HG03342 (cell line): ENCODE data around the gene PGM5.
A peak's percentile ranks its signal among the peaks of the same experiment; 100 is the strongest.
"Not testable (repeated sequence)": the region's sequence is repeated elsewhere in the genome, so short reads cannot be mapped to it uniquely, and the experiment has no call there.

Source experiments
- ATAC-seq: cut with Tn5 transposase; IDR thresholded peaks from one replicate; pipeline ENCODE4 v1.9.1; 2021; ENCODE audit warnings: mild to moderate bottlenecking, moderate library complexity; ENCODE audit not compliant: unreplicated experiment

Gene PGM5

GRCh38 chr9:68375789-68376188 is 19.4 kb downstream of the PGM5 start:
- ATAC-seq, result not testable (repeated sequence)

GRCh38 chr9:68377723-68378122 is 21.3 kb downstream of the PGM5 start:
- peak; percentile 79 for ATAC-seq

GRCh38 chr9:68383894-68384293 is 27.5 kb downstream of the PGM5 start:
- ATAC-seq, result not testable (repeated sequence)

GRCh38 chr9:68389558-68389957 is 33.1 kb downstream of the PGM5 start:
- not testable (repeated sequence) for ATAC-seq

GRCh38 chr9:68390737-68391136 is 34.3 kb downstream of the PGM5 start:
- not testable (repeated sequence) for ATAC-seq

- ATAC-seq, result not testable (repeated sequence)
Observed at GRCh38 chr9:68396411-68397094, 40.1 kb downstream of the PGM5 start.

GRCh38 chr9:68397095-68397423 is 40.6 kb downstream of the PGM5 start:
- not testable (repeated sequence) for ATAC-seq

- ATAC-seq, result not testable (repeated sequence)
Observed at GRCh38 chr9:68397796-68398195, 41.4 kb downstream of the PGM5 start.

- not testable (repeated sequence) for ATAC-seq
Observed at GRCh38 chr9:68398324-68398723, 41.9 kb downstream of the PGM5 start.

GRCh38 chr9:68404421-68405185 is 48.2 kb downstream of the PGM5 start:
- ATAC-seq, result not testable (repeated sequence)

GRCh38 chr9:68411865-68412264 is 55.5 kb downstream of the PGM5 start:
- not testable (repeated sequence) for ATAC-seq

- not testable (repeated sequence) for ATAC-seq
Observed at GRCh38 chr9:68412754-68413153, 56.3 kb downstream of the PGM5 start.

GRCh38 chr9:68415065-68415464 is 58.7 kb downstream of the PGM5 start:
- ATAC-seq, result not testable (repeated sequence)

- no peak for ATAC-seq
Observed at GRCh38 chr9:68416936-68417564, 60.6 kb downstream of the PGM5 start.

- no peak for ATAC-seq
Observed at GRCh38 chr9:68417762-68418161, 61.4 kb downstream of the PGM5 start.

- ATAC-seq, result no peak
Observed at GRCh38 chr9:68418259-68418845, 61.9 kb downstream of the PGM5 start.

GRCh38 chr9:68419901-68420300 is 63.5 kb downstream of the PGM5 start:
- ATAC-seq, result no peak

GRCh38 chr9:68426755-68427154 is 70.3 kb downstream of the PGM5 start:
- ATAC-seq, result no peak

- ATAC-seq, result no peak
Observed at GRCh38 chr9:68427216-68427977, 71.0 kb downstream of the PGM5 start.

- ATAC-seq, result no peak
Observed at GRCh38 chr9:68428481-68428880, 72.1 kb downstream of the PGM5 start.

GRCh38 chr9:68429631-68430030 is 73.2 kb downstream of the PGM5 start:
- no peak for ATAC-seq
